ENCODE data around the gene FTCD. TPM values are rescaled to one million over a fixed set of nuclear protein-coding genes. Genes with fewer than 3 reads are reported as not detected.

Gene FTCD
- total RNA-seq, 2 donors from 2014 or later, result 0.27 TPM; not detected in 1

DNA sequence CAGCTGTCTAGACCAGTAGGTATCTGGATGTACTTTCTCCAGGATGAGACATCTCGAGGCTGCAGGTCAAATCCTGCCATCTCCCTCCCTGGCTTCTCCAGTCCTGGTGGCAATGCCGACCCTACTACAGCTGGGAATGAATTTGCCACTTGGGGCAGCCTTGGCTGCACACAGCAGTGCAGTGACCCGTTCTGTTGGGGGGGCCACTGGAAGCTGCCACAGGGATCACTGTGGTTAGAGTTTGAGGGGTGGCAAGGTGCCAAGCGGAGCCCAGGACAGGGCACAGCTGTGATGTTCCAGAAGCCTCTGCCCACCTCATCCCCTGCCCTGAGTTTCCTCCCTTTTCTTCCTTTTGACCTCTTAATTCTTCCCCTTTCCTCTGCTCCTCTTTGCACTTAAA, 40.4 kb downstream of the FTCD start:
- no peaks in the 10 kb centered on the region for H3K9me3 ChIP-seq
- peaks cover 9 to 14% of the 10 kb centered on the region in 2 donors for H3K4me1 ChIP-seq (ENCODE audit: control insufficient read depth in 1 of 2, low read depth in 2 of 2)
- no peak overlapping the region for H3K27ac ChIP-seq
- TF ChIP-seq CTCF (IDR thresholded peaks at IDR 0.05), result no peak
- ATAC-seq (ENCODE audit: insufficient number of reproducible peaks, low FRiP score, low read depth), result no peak
- no peaks in the 10 kb centered on the region for H3K27me3 ChIP-seq (replicated peaks; ENCODE audit: insufficient read depth)
- H3K36me3 ChIP-seq, result peaks cover 91% of the 10 kb centered on the region
- peak; percentile 0 for DNase-seq (ENCODE audit: low spot score)
- H3K4me3 ChIP-seq, result no peak overlapping the region

GRCh38 chr21:46113497-46114176, 41.7 kb downstream of the FTCD start:
- H3K36me3 ChIP-seq, result peaks cover 77% of the 10 kb centered on the region
- ATAC-seq (ENCODE audit: insufficient number of reproducible peaks, low FRiP score, low read depth), result no peak
- no peak for TF ChIP-seq CTCF (IDR thresholded peaks at IDR 0.05)
- H3K9me3 ChIP-seq, result no peaks in the 10 kb centered on the region
- peak; percentile 1 for DNase-seq (ENCODE audit: low spot score)
- H3K4me3 ChIP-seq, result no peak overlapping the region
- no peaks in the 10 kb centered on the region for H3K27me3 ChIP-seq (replicated peaks; ENCODE audit: insufficient read depth)
- peaks cover 22 to 28% of the 10 kb centered on the region in 2 donors for H3K4me1 ChIP-seq (ENCODE audit: control insufficient read depth in 1 of 2, low read depth in 2 of 2)
- no peak overlapping the region for H3K27ac ChIP-seq

GRCh38 chr21:46112725-46113215, 42.6 kb downstream of the FTCD start:
- H3K9me3 ChIP-seq, result peaks cover 4% of the 10 kb centered on the region
- TF ChIP-seq CTCF (IDR thresholded peaks at IDR 0.05), result no peak
- DNase-seq (ENCODE audit: low spot score), result peak; percentile 1
- H3K4me1 ChIP-seq (ENCODE audit: control insufficient read depth in 1 of 2, low read depth in 2 of 2), result peaks cover 23 to 34% of the 10 kb centered on the region in 2 donors
- no peak for ATAC-seq (ENCODE audit: insufficient number of reproducible peaks, low FRiP score, low read depth)
- no peaks in the 10 kb centered on the region for H3K27me3 ChIP-seq (replicated peaks; ENCODE audit: insufficient read depth)
- no peak overlapping the region for H3K4me3 ChIP-seq
- no peak overlapping the region for H3K27ac ChIP-seq
- H3K36me3 ChIP-seq, result peaks cover 74% of the 10 kb centered on the region

GRCh38 chr21:46111857-46112724, 43.3 kb downstream of the FTCD start:
- peaks cover 23 to 34% of the 10 kb centered on the region in 2 donors for H3K4me1 ChIP-seq (ENCODE audit: control insufficient read depth in 1 of 2, low read depth in 2 of 2)
- ATAC-seq (ENCODE audit: insufficient number of reproducible peaks, low FRiP score, low read depth) (no peak), DNase-seq (ENCODE audit: low spot score) (peak; percentile 1)
- H3K27me3 ChIP-seq (replicated peaks; ENCODE audit: insufficient read depth), result no peaks in the 10 kb centered on the region
- H3K9me3 ChIP-seq, result peaks cover 4% of the 10 kb centered on the region
- no peak overlapping the region for H3K4me3 ChIP-seq
- TF ChIP-seq CTCF (IDR thresholded peaks at IDR 0.05), result no peak
- H3K27ac ChIP-seq, result no peak overlapping the region
- H3K36me3 ChIP-seq, result peaks cover 67% of the 10 kb centered on the region

- no peak for ATAC-seq (ENCODE audit: insufficient number of reproducible peaks, low FRiP score, low read depth)
- H3K36me3 ChIP-seq, result peaks cover 58% of the 10 kb centered on the region
- H3K9me3 ChIP-seq, result peaks cover 4% of the 10 kb centered on the region
- TF ChIP-seq CTCF (IDR thresholded peaks at IDR 0.05), result no peak
- H3K4me1 ChIP-seq (ENCODE audit: control insufficient read depth in 1 of 2, low read depth in 2 of 2), result peaks cover 23 to 38% of the 10 kb centered on the region in 2 donors
- H3K27me3 ChIP-seq (replicated peaks; ENCODE audit: insufficient read depth), result no peaks in the 10 kb centered on the region
- H3K27ac ChIP-seq, result peak overlapping the region; percentile 68 to 77
- no peak overlapping the region for H3K4me3 ChIP-seq
- DNase-seq (ENCODE audit: low spot score), result no peak
Observed at GRCh38 chr21:46111193-46111571, 44.2 kb downstream of the FTCD start.

Data from thoracic aorta (tissue), 2 donors.